Neural cell (in vitro differentiated cells): ENCODE results near the gene TMEM219. TPM values are rescaled to one million over a fixed set of nuclear protein-coding genes. Genes with fewer than 3 reads are reported as not detected.

Experiments
- H2AFZ ChIP-seq: fragments of 200-600, 300-800 bp; sonication (generic), shearing (Covaris generic); 2 replicates; pipeline ENCODE4 v1.6.0; 2014; ENCODE audit warnings: low read depth, mild to moderate bottlenecking, antibody characterized with exemption, low read length, moderate library complexity
- H3F3A ChIP-seq: fragments of 200-600 bp; shearing (Covaris generic); 2 replicates; pipeline ENCODE4 v1.6.1; 2016; ENCODE audit warnings: mild to moderate bottlenecking, moderate library complexity, mixed read lengths, antibody characterized with exemption, low read length; ENCODE audit not compliant: insufficient read depth, poor library complexity, severe bottlenecking
- H3K27ac ChIP-seq: fragments of 200-600, 300-800 bp; sonication (generic), shearing (Covaris generic); 2 replicates; pipeline ENCODE4 v1.5.1; 2014; ENCODE audit warnings: mild to moderate bottlenecking, low read length, moderate library complexity
- H3K27me3 ChIP-seq: fragments of 300-800, 200-600 bp; sonication (generic), shearing (Covaris generic); 2 replicates; pipeline ENCODE4 v1.6.0; 2014; ENCODE audit warnings: mild to moderate bottlenecking, low read depth, low read length, moderate library complexity; ENCODE audit not compliant: insufficient read depth
- H3K36me3 ChIP-seq: fragments of 300-800, 200-600 bp; sonication (generic), shearing (Covaris generic); 2 replicates; pipeline ENCODE4 v1.5.1; 2014; ENCODE audit warnings: mild to moderate bottlenecking, antibody characterized with exemption, low read length, moderate library complexity; ENCODE audit not compliant: insufficient read depth
- H3K4me2 ChIP-seq: fragments of 300-800, 200-600 bp; sonication (generic), shearing (Covaris generic); 2 replicates; pipeline ENCODE4 v1.6.0; 2014; ENCODE audit warnings: mild to moderate bottlenecking, low read length
- H3K4me3 ChIP-seq: fragments of 300-800, 200-600 bp; sonication (generic), shearing (Covaris generic); 2 replicates; pipeline ENCODE4 v1.5.1; 2014; ENCODE audit warnings: mild to moderate bottlenecking, low read length, moderate library complexity
- H3K79me2 ChIP-seq: fragments of 200-600 bp; shearing (Covaris generic); replicated peaks from 2 replicates; pipeline ENCODE4 v1.6.0; 2014; ENCODE audit warnings: mild to moderate bottlenecking, low read length, moderate library complexity; ENCODE audit not compliant: insufficient read depth
- H3K9ac ChIP-seq: fragments of 300-800, 200-600 bp; sonication (generic), shearing (Covaris generic); 2 replicates; pipeline ENCODE4 v1.6.1; 2016; ENCODE audit warnings: mild to moderate bottlenecking, low read length, mixed read lengths
- H3K9me2 ChIP-seq: fragments of 200-600 bp; shearing (Covaris generic); 2 replicates; pipeline ENCODE4 v1.6.1; 2016; ENCODE audit warnings: mild to moderate bottlenecking, low read length, mixed read lengths; ENCODE audit not compliant: insufficient read depth
- H3K9me3 ChIP-seq: fragments of 200-600, 300-800 bp; sonication (generic), shearing (Covaris generic); 2 replicates; pipeline ENCODE4 v1.6.1; 2016; ENCODE audit warnings: mild to moderate bottlenecking, mixed run types, low read length, moderate library complexity, mixed read lengths
- H4K20me1 ChIP-seq: fragments of 200-600 bp; shearing (Covaris generic); 2 replicates; pipeline ENCODE4 v1.6.1; 2016; ENCODE audit warnings: mild to moderate bottlenecking, mixed run types; ENCODE audit not compliant: insufficient read depth
- CTCF ChIP-seq: fragments of 450-650 bp; IDR thresholded peaks from 2 replicates; pipeline ENCODE4 v1.5.1; 2014; ENCODE audit warnings: antibody characterized with exemption, mild to moderate bottlenecking, moderate library complexity; ENCODE audit not compliant: poor library complexity, severe bottlenecking
- EP300 ChIP-seq: fragments of 450-650 bp; conservative IDR thresholded peaks from 2 replicates; pipeline ENCODE4 v1.6.1; 2014; ENCODE audit warnings: antibody characterized with exemption, mild to moderate bottlenecking, moderate library complexity; ENCODE audit not compliant: poor library complexity, severe bottlenecking
- EZH2 ChIP-seq: fragments of 200-600, 300-800 bp; shearing (Covaris generic), sonication (generic); IDR thresholded peaks from 2 replicates; pipeline ENCODE4 v1.6.1; 2014; ENCODE audit warnings: antibody characterized with exemption, low read length, borderline replicate concordance, mild to moderate bottlenecking; ENCODE audit not compliant: insufficient read depth, poor library complexity, severe bottlenecking
- MXI1 ChIP-seq: fragments of 450-650 bp; conservative IDR thresholded peaks from 2 replicates; pipeline ENCODE4 v1.6.1; 2014; ENCODE audit warnings: antibody characterized with exemption, mild to moderate bottlenecking; ENCODE audit not compliant: poor library complexity, severe bottlenecking
- POLR2AphosphoS5 ChIP-seq: IDR thresholded peaks from 2 replicates; pipeline ENCODE4 v1.6.1; 2012
- RAD21 ChIP-seq: fragments of 450-650 bp; conservative IDR thresholded peaks from 2 replicates; pipeline ENCODE4 v1.6.1; 2014; ENCODE audit warnings: antibody characterized with exemption, mild to moderate bottlenecking, moderate library complexity
- REST ChIP-seq: IDR thresholded peaks from 2 replicates; pipeline ENCODE4 v1.6.1; 2012; ENCODE audit warnings: borderline replicate concordance
- SMC3 ChIP-seq: fragments of 450-650 bp; conservative IDR thresholded peaks from 2 replicates; pipeline ENCODE4 v1.6.1; 2014; ENCODE audit warnings: antibody characterized with exemption, mild to moderate bottlenecking, moderate library complexity; ENCODE audit not compliant: poor library complexity
- TAF1 ChIP-seq: IDR thresholded peaks from 2 replicates; pipeline ENCODE4 v1.6.1; 2012; ENCODE audit warnings: low read depth
- polyA plus RNA-seq: library from polyadenylated mRNA; depleted of rRNA; stranded (reverse); fragments of >200 nt; gene quantifications from 2 replicates; pipeline ENCODE4 v1.2.3, GENCODE V29; 2014

The TMEM219 gene
- polyA plus RNA-seq, 1 donor from 2014 or later: 154 TPM

- Histone ChIP-seq H3K27ac (no peak overlapping the region), H3F3A (no peaks in the 10 kb centered on the region), H3K27me3 (no peaks in the 10 kb centered on the region), H2AFZ (no peak overlapping the region), H3K9me3 (no peaks in the 10 kb centered on the region), H3K36me3 (no peaks in the 10 kb centered on the region), H3K9ac (no peak overlapping the region), H3K4me2 (no peak overlapping the region), H3K9me2 (no peaks in the 10 kb centered on the region), H3K4me3 (no peak overlapping the region), H3K79me2 (peaks cover 3% of the 10 kb centered on the region), H4K20me1 (no peaks in the 10 kb centered on the region)
- TF ChIP-seq CTCF: no peak
- TF ChIP-seq SMC3: no peak
- no peak for TF ChIP-seq REST
- TF ChIP-seq POLR2AphosphoS5: no peak
- no peak for TF ChIP-seq MXI1
- TF ChIP-seq EZH2: no peak
- no peak for TF ChIP-seq TAF1
- TF ChIP-seq RAD21: no peak
- no peak for TF ChIP-seq EP300
Observed at GRCh38 chr16:29991571-29991904, 29.7 kb downstream of the TMEM219 start.

- no peaks in the 10 kb centered on the region for H3F3A ChIP-seq
- H3K36me3 ChIP-seq: no peaks in the 10 kb centered on the region
- H3K79me2 ChIP-seq: peaks cover 7% of the 10 kb centered on the region
- no peak overlapping the region for H3K4me3 ChIP-seq
- no peak overlapping the region for H2AFZ ChIP-seq
- H3K27me3 ChIP-seq: no peaks in the 10 kb centered on the region
- H3K9me2 ChIP-seq: no peaks in the 10 kb centered on the region
- no peaks in the 10 kb centered on the region for H3K9me3 ChIP-seq
- no peak overlapping the region for H3K4me2 ChIP-seq
- no peaks in the 10 kb centered on the region for H4K20me1 ChIP-seq
- TF ChIP-seq SMC3 (no peak), REST (no peak), EZH2 (no peak), EP300 (no peak), CTCF (no peak), TAF1 (no peak), POLR2AphosphoS5 (no peak), MXI1 (no peak), RAD21 (no peak)
- no peak overlapping the region for H3K27ac ChIP-seq
- no peak overlapping the region for H3K9ac ChIP-seq
Observed at GRCh38 chr16:29992344-29992967, 30.6 kb downstream of the TMEM219 start.
